Measurements from ENCODE around the gene PSMD8.

The PSMD8 gene

DNA sequence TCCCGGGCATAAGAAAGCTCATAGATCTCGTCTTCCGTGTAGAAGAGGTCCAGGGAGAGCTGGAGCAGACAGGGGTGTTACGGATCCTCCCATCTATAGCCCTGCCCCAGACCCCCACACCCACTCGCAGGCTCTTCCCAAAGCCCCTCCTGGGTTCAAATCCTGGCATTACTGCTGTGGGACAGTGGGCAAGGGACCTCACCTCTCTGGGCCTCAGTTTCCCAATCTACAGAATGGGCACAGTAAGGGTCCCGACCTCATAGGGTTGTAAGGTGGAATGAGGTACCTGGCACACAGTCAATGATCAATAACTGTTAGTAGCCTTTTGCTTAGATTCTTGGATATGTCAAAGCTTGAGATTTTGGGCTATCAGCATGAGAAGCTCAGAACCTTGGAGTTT, 39.0 kb downstream of the PSMD8 start:
- peaks cover 0 to 24% (median 0%) of the 10 kb centered on the region in 5 donors for H3K36me3 ChIP-seq (ENCODE audit: control insufficient read depth in 5 of 5, insufficient read depth in 5 of 5, low read length in 5 of 5)
- H3K27me3 ChIP-seq (ENCODE audit: control insufficient read depth in 5 of 5, insufficient read depth in 4 of 5, low read length in 5 of 5): peaks cover 0 to 16% (median 9%) of the 10 kb centered on the region in 5 donors
- H3K4me3 ChIP-seq (ENCODE audit: low read depth in 1 of 5, low read length in 5 of 5): no peak overlapping the region
- H3K9me3 ChIP-seq (ENCODE audit: control insufficient read depth in 5 of 5, low read length in 5 of 5): no peaks in the 10 kb centered on the region
- no peak overlapping the region for H3K27ac ChIP-seq (ENCODE audit: low read depth, low read length)
- H3K4me1 ChIP-seq (ENCODE audit: control insufficient read depth in 5 of 5, insufficient read depth in 5 of 5, low read length in 5 of 5): peaks cover 4 to 14% (median 11%) of the 10 kb centered on the region in 5 donors
- H3K9ac ChIP-seq (ENCODE audit: low read length in 5 of 5): no peak overlapping the region

DNA sequence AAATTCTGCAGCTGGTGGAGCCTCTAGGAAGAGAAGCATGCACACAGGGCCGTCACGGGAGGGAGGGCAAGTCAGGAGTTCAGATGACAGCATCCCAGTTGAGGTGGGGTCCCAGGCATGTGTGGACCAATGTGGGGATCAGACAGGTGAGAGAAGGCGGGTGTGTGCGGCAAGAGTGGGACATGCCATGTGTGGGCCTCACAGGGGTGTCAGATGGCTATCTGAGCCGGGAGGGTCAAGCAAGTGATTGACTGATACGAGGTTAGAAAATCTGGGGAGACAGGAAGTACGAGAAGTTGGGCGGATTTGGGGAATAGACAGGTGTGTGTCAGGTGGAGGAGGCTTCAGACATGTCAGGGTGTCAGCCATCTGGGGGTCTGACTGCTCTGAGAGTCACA, 42.8 kb downstream of the PSMD8 start:
- H3K4me3 ChIP-seq (ENCODE audit: low read depth in 1 of 5, low read length in 5 of 5): peak overlapping the region in 1 of 5 donors; percentile 22
- peaks cover 0 to 16% (median 0%) of the 10 kb centered on the region in 5 donors for H3K36me3 ChIP-seq (ENCODE audit: control insufficient read depth in 5 of 5, insufficient read depth in 5 of 5, low read length in 5 of 5)
- H3K27me3 ChIP-seq (ENCODE audit: control insufficient read depth in 5 of 5, insufficient read depth in 4 of 5, low read length in 5 of 5): peaks cover 0 to 31% (median 19%) of the 10 kb centered on the region in 5 donors
- peaks cover 4 to 15% (median 12%) of the 10 kb centered on the region in 5 donors for H3K4me1 ChIP-seq (ENCODE audit: control insufficient read depth in 5 of 5, insufficient read depth in 5 of 5, low read length in 5 of 5)
- H3K9ac ChIP-seq (ENCODE audit: low read length in 5 of 5): peak overlapping the region in 1 of 5 donors; percentile 54
- no peak overlapping the region for H3K27ac ChIP-seq (ENCODE audit: low read depth, low read length)
- H3K9me3 ChIP-seq (ENCODE audit: control insufficient read depth in 5 of 5, low read length in 5 of 5): no peaks in the 10 kb centered on the region

DNA sequence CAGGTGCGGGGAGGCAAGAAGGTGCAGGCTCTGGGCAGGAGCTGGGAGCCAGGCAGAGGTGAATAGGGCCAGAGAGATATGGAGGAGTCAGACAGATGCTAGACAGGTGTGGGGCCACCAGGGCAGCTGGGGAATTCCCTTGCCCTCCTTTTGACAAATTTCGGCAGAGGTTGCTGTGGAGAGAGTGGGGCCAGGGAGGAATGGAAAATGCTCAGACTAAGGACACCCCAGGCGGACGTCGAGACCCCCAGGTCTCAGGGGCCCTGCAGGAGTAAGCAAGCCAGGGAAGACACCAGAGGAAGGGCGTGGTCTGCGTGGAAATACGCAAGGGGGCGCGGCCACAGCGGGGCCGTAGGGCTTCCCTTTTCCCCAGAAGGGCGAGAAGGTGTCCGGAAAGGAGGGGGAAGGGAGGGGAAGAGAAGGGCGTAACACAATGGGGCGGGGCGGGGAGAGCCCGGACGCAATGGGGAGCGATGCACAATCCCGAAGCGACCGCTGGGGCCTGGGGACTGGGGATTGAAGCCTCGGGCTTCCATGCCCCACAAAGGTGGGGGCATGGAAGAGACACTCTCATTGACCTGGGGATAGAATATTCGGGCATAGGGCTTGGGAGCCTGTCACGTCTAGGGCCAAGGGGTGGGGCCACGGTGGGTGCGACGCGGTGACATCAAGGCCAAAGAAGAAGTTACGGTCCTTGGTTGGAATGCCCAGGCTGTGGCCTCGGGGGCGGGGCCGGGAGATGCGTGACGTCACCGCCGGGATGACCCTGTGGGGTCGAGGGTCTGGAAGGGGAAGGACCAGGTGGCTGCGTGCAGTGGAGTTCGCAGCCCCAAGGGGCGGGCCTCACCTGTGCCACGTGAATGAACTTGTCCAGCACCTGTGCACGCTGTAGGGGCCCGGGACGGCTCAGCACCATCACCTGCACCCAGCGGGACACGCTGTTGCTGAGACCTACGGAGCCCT, 43.5 kb downstream of the PSMD8 start:
- Histone ChIP-seq H3K9ac (ENCODE audit: low read length in 5 of 5) (peak overlapping the region in 2 of 5 donors; percentile 15 to 54), H3K4me1 (ENCODE audit: control insufficient read depth in 5 of 5, insufficient read depth in 5 of 5, low read length in 5 of 5) (peaks cover 4 to 15% (median 12%) of the 10 kb centered on the region in 5 donors), H3K9me3 (ENCODE audit: control insufficient read depth in 5 of 5, low read length in 5 of 5) (no peaks in the 10 kb centered on the region), H3K27ac (ENCODE audit: low read depth, low read length) (no peak overlapping the region), H3K36me3 (ENCODE audit: control insufficient read depth in 5 of 5, insufficient read depth in 5 of 5, low read length in 5 of 5) (peaks cover 0 to 11% (median 0%) of the 10 kb centered on the region in 5 donors), H3K27me3 (ENCODE audit: control insufficient read depth in 5 of 5, insufficient read depth in 4 of 5, low read length in 5 of 5) (peaks cover 2 to 32% (median 19%) of the 10 kb centered on the region in 5 donors), H3K4me3 (ENCODE audit: low read depth in 1 of 5, low read length in 5 of 5) (peak overlapping the region; percentile 22 to 56 (median 52))

DNA sequence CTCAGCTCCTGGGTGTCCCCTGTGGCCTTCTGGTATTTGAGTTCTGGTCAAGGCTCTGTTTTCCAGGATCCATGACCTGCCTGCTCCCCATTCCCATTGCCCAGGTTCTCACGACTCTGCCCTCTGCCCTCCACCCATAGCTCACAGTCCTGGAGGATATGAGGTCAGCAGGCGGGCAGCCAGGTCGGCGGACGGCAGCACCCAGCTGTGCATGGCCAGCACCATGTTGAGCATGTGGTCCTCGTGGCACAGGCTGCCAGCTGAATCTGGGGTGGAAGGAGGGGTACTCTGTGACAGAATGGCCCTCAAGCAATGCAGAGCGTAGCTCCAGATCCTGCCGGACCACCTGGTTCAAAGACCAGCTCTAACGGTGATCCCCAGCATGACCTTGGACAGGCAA, 46.6 kb downstream of the PSMD8 start:
- Histone ChIP-seq H3K36me3 (ENCODE audit: control insufficient read depth in 5 of 5, insufficient read depth in 5 of 5, low read length in 5 of 5) (peaks cover 0 to 11% (median 0%) of the 10 kb centered on the region in 5 donors), H3K27ac (ENCODE audit: low read depth, low read length) (no peak overlapping the region), H3K4me1 (ENCODE audit: control insufficient read depth in 5 of 5, insufficient read depth in 5 of 5, low read length in 5 of 5) (peaks cover 4 to 17% (median 12%) of the 10 kb centered on the region in 5 donors), H3K4me3 (ENCODE audit: low read depth in 1 of 5, low read length in 5 of 5) (no peak overlapping the region), H3K9me3 (ENCODE audit: control insufficient read depth in 5 of 5, low read length in 5 of 5) (no peaks in the 10 kb centered on the region), H3K9ac (ENCODE audit: low read length in 5 of 5) (no peak overlapping the region), H3K27me3 (ENCODE audit: control insufficient read depth in 5 of 5, insufficient read depth in 4 of 5, low read length in 5 of 5) (peaks cover 9 to 39% (median 25%) of the 10 kb centered on the region in 5 donors)

DNA sequence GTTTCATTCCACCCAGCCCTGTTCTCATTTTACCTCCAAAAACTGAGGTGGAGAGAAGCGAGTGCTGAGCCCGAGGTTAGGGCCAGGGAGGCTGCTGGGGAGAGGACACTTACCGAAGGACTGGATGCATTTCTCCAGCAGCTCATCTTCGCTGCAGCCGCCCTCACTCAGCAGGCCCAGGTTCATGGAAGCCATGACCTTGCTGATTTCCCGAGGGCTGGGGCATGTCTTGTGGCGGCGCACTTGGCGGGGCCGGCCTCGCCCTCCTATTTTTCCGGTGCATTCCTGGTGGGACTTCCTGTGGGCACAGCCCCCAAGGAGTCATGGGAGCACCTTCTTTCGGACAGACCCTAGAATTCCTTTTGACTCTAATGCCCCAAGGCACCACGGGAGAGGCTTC, 47.5 kb downstream of the PSMD8 start:
- H3K36me3 ChIP-seq (ENCODE audit: control insufficient read depth in 5 of 5, insufficient read depth in 5 of 5, low read length in 5 of 5): peaks cover 0 to 11% (median 0%) of the 10 kb centered on the region in 5 donors
- H3K4me3 ChIP-seq (ENCODE audit: low read depth in 1 of 5, low read length in 5 of 5): no peak overlapping the region
- H3K9me3 ChIP-seq (ENCODE audit: control insufficient read depth in 5 of 5, low read length in 5 of 5): no peaks in the 10 kb centered on the region
- H3K9ac ChIP-seq (ENCODE audit: low read length in 5 of 5): no peak overlapping the region
- peaks cover 4 to 17% (median 12%) of the 10 kb centered on the region in 5 donors for H3K4me1 ChIP-seq (ENCODE audit: control insufficient read depth in 5 of 5, insufficient read depth in 5 of 5, low read length in 5 of 5)
- H3K27me3 ChIP-seq (ENCODE audit: control insufficient read depth in 5 of 5, insufficient read depth in 4 of 5, low read length in 5 of 5): peaks cover 10 to 38% (median 25%) of the 10 kb centered on the region in 5 donors
- H3K27ac ChIP-seq (ENCODE audit: low read depth, low read length): no peak overlapping the region

DNA sequence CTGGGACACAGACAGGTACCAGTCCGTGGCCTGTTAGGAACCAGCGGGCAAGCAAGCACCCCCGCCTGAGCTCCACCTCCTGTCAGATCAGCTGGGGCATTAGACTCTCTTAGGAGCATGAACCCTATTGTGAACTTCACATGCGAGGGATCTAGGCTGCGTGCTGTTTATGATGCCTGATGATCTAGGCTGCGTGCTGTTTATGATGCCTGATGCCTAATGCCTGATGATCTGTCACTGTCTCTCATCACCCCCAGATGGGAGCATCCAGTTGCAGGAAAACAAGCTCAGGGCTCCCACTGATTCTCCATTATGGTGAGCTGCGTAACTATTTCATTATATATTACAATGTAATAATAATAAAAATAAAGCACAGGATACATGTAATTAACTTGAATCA, 48.1 kb downstream of the PSMD8 start:
- peaks cover 0 to 11% (median 0%) of the 10 kb centered on the region in 5 donors for H3K36me3 ChIP-seq (ENCODE audit: control insufficient read depth in 5 of 5, insufficient read depth in 5 of 5, low read length in 5 of 5)
- H3K27ac ChIP-seq (ENCODE audit: low read depth, low read length): no peak overlapping the region
- H3K9ac ChIP-seq (ENCODE audit: low read length in 5 of 5): no peak overlapping the region
- peaks cover 2 to 15% (median 10%) of the 10 kb centered on the region in 5 donors for H3K4me1 ChIP-seq (ENCODE audit: control insufficient read depth in 5 of 5, insufficient read depth in 5 of 5, low read length in 5 of 5)
- H3K27me3 ChIP-seq (ENCODE audit: control insufficient read depth in 5 of 5, insufficient read depth in 4 of 5, low read length in 5 of 5): peaks cover 10 to 32% (median 25%) of the 10 kb centered on the region in 5 donors
- H3K9me3 ChIP-seq (ENCODE audit: control insufficient read depth in 5 of 5, low read length in 5 of 5): no peaks in the 10 kb centered on the region
- no peak overlapping the region for H3K4me3 ChIP-seq (ENCODE audit: low read depth in 1 of 5, low read length in 5 of 5)

DNA sequence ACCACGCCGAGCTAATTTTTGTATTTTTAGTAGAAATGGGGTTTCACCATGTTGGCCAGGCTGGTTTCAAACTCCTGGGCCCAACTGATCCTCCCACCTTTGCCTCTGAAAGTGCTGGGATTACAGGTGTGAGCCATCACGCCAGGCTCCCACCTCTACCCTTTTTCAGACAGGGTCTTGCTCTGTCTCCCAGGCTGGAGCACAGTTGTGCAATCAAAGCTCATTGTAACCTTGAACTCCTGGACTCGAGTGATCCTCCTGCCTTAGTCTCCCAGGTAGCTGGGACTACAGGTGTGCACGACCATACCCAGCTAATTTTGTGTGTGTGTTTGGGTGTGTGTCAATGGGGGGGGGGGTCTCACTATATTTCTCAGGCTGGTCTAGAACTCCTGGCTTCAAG, 49.9 kb downstream of the PSMD8 start:
- Histone ChIP-seq H3K27ac (ENCODE audit: low read depth, low read length) (no peak overlapping the region), H3K9me3 (ENCODE audit: control insufficient read depth in 5 of 5, low read length in 5 of 5) (no peaks in the 10 kb centered on the region)

DNA sequence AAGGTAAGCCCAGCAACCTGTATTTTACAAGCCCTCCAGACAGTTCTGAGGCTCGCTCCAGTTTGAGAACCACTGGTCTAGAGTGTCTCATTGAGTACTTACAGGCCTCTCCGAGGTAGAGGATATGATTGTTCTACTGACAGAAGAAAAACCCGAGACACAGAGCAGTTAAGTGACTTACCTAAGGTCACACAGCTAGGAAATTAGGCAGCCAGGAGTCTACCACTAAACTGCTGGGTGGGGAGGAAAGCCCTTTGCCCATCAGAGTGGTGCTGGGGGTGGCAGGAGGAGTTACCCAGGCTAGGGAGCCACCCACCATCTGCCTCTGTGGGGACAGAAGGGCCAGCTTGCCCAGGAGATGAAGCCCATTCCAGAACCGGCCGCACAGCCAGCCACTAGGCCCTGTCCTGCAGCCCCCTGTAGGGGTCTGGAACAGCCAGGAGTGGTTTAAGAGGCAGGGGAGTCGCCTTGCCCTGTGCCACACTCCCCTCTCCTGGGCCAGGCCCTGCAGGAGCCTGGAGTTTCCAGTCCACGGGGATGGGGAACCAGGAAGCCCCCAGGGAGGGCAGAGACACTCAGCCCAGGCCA, 50.9 kb downstream of the PSMD8 start:
- Histone ChIP-seq H3K27ac (ENCODE audit: low read depth, low read length) (no peak overlapping the region), H3K4me3 (ENCODE audit: low read depth in 1 of 5, low read length in 5 of 5) (peak overlapping the region; percentile 33 to 63 (median 54)), H3K27me3 (ENCODE audit: control insufficient read depth in 5 of 5, insufficient read depth in 4 of 5, low read length in 5 of 5) (peaks cover 6 to 18% (median 14%) of the 10 kb centered on the region in 5 donors), H3K36me3 (ENCODE audit: control insufficient read depth in 5 of 5, insufficient read depth in 5 of 5, low read length in 5 of 5) (peaks cover 0 to 6% (median 0%) of the 10 kb centered on the region in 5 donors), H3K9me3 (ENCODE audit: control insufficient read depth in 5 of 5, low read length in 5 of 5) (no peaks in the 10 kb centered on the region), H3K9ac (ENCODE audit: low read length in 5 of 5) (peak overlapping the region in 3 of 5 donors; percentile 64 to 71 (median 64)), H3K4me1 (ENCODE audit: control insufficient read depth in 5 of 5, insufficient read depth in 5 of 5, low read length in 5 of 5) (peaks cover 0 to 3% (median 0%) of the 10 kb centered on the region in 5 donors)

More for the DNA sequence above, 49.9 kb downstream of the PSMD8 start:
- Histone ChIP-seq H3K36me3 (ENCODE audit: control insufficient read depth in 5 of 5, insufficient read depth in 5 of 5, low read length in 5 of 5) (peaks cover 0 to 11% (median 0%) of the 10 kb centered on the region in 5 donors), H3K9ac (ENCODE audit: low read length in 5 of 5) (no peak overlapping the region), H3K4me1 (ENCODE audit: control insufficient read depth in 5 of 5, insufficient read depth in 5 of 5, low read length in 5 of 5) (peaks cover 0 to 3% (median 0%) of the 10 kb centered on the region in 5 donors), H3K4me3 (ENCODE audit: low read depth in 1 of 5, low read length in 5 of 5) (no peak overlapping the region), H3K27me3 (ENCODE audit: control insufficient read depth in 5 of 5, insufficient read depth in 4 of 5, low read length in 5 of 5) (peaks cover 10 to 22% (median 17%) of the 10 kb centered on the region in 5 donors)

DNA sequence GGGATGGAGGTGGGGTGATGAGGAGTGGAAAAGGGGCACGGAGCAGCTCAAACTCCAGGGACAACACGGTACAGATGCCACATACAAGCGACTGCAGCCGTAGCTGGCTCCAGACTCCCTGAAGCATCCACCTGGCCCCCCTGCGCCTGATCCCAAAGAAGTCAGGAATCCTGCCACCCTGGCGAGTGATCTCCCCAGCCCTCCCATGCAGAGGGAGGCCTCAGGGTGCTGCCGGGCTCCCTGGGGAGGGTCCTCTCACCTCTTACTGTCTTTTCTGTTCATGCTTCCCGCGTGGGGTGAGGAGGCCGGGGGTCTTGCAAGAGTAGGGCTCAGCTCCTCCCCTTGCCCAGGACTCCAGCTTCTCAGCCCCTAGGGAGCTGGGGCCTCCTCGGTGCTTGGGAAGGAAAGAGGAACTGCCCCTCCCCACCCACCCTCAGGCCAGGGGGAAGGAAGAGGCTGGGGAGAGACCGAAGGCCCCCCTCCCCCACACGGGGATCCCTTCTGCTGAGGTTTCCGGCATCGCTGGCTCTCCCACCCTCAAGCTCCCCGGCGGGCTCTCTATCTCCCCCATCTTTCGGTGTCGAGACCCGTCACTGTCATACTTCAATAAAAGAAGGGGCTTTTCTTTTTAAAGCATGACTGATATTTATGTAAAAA, 51.6 kb downstream of the PSMD8 start, which contains the start of gene RASGRP4:
Gene RASGRP4, minus strand, starts transcription at position 410 of the 657 bp plus-strand sequence. Its CDS starts 128 bp downstream, at position 282.
- H3K4me1 ChIP-seq (ENCODE audit: control insufficient read depth in 5 of 5, insufficient read depth in 5 of 5, low read length in 5 of 5): peaks cover 0 to 3% (median 0%) of the 10 kb centered on the region in 5 donors
- H3K27me3 ChIP-seq (ENCODE audit: control insufficient read depth in 5 of 5, insufficient read depth in 4 of 5, low read length in 5 of 5): peaks cover 6 to 16% (median 10%) of the 10 kb centered on the region in 5 donors
- peak within 1 kb of the TSS in 3 of 5 donors; percentile 64 to 71 (median 64) for H3K9ac ChIP-seq (ENCODE audit: low read length in 5 of 5)
- no peak within 1 kb of the TSS for H3K27ac ChIP-seq (ENCODE audit: low read depth, low read length)
- H3K9me3 ChIP-seq (ENCODE audit: control insufficient read depth in 5 of 5, low read length in 5 of 5): no peaks in the 10 kb centered on the region
- peak within 1 kb of the TSS; percentile 33 to 63 (median 54) for H3K4me3 ChIP-seq (ENCODE audit: low read depth in 1 of 5, low read length in 5 of 5)
- peaks cover 0 to 4% (median 0%) of the 10 kb centered on the region in 5 donors for H3K36me3 ChIP-seq (ENCODE audit: control insufficient read depth in 5 of 5, insufficient read depth in 5 of 5, low read length in 5 of 5)

Measured in subcutaneous abdominal adipose tissue (tissue), 5 donors.